C4-2B (cell line): Measurements from ENCODE around the gene SCN1B.

Source experiments
- CTCF ChIP-seq: fragments of 450-650 bp; conservative IDR thresholded peaks from 2 replicates; pipeline ENCODE4 v1.5.1; 2017; ENCODE audit warnings: mild to moderate bottlenecking
- ZFX ChIP-seq: fragments of 450-650 bp; IDR thresholded peaks from 2 replicates; pipeline ENCODE4 v1.6.1; 2017

- TF ChIP-seq CTCF (no peak), ZFX (no peak)
These were observed 33.1 kb upstream of the SCN1B start for GRCh38 chr19:34997071-34997617.
